A549 (cell line): ENCODE measurements around the gene NEDD4L. TPM values are rescaled to one million over a fixed set of nuclear protein-coding genes. Genes with fewer than 3 reads are reported as not detected.

ENCODE experiments used
- ATAC-seq, 2 experiments: fragments of 200-7000 bp in 1 of 2; fragments of >200 bp in 1 of 2; cut with Nextera tagmentation in 1 of 2; cut with Tn5 transposase in 1 of 2; 3 replicates each; pipeline versions ENCODE4 v1.8.0 to v1.9.1; 2018 to 2020; ENCODE audit warnings: mild to moderate bottlenecking in 1 of 2, moderate library complexity in 1 of 2
- CTCF ChIA-PET: fragments of 300-600 bp; sonication (Branson Sonifier 250); formaldehyde crosslinking; extraction: SDS; loops from one replicate; lab custom pipeline; 2021; ENCODE audit warnings: antibody characterized with exemption, inconsistent platforms; lab: Yijun Ruan, JAX
- POLR2A ChIA-PET: fragments of 350-600 bp; formaldehyde crosslinking; extraction: SDS; loops from one replicate; lab custom pipeline; 2021; ENCODE audit warnings: antibody characterized with exemption, inconsistent platforms; lab: Yijun Ruan, JAX
- DNase-seq, 2 experiments: peaks; one replicate each; pipeline versions ENCODE4 v3.0.0 to v3.0.0-alpha.2; 2011 to 2016; ENCODE audit warnings: low read depth in 1 of 2, low spot score in 1 of 2
- FAIRE-seq: peaks from 2 replicates; lab custom pipeline; 2011; peaks lifted over from hg19 to GRCh38; lab: Jason Lieb, UNC
- H3K27ac ChIP-seq, 2 experiments: fragments of >200 bp; sonication (Bioruptor Twin); formaldehyde crosslinking; 3 replicates each; pipeline ENCODE4 v1.5.1; 2016 to 2017
- H3K4me1 ChIP-seq: fragments of >200 bp; sonication (Bioruptor Twin); formaldehyde crosslinking; 3 replicates; pipeline ENCODE4 v1.6.1; 2016
- H3K4me2 ChIP-seq: fragments of >200 bp; sonication (Bioruptor Twin); formaldehyde crosslinking; 3 replicates; pipeline ENCODE4 v1.6.1; 2016
- H3K4me3 ChIP-seq: fragments of >200 bp; sonication (Bioruptor Twin); formaldehyde crosslinking; 3 replicates; pipeline ENCODE4 v1.5.1; 2016
- H3K9me3 ChIP-seq: fragments of >200 bp; sonication (Bioruptor Twin); formaldehyde crosslinking; 3 replicates; pipeline ENCODE4 v1.6.1; 2016
- CEBPB ChIP-seq, 2 experiments: fragments of >200 bp in 1 of 2; sonication (Bioruptor Twin) in 1 of 2; formaldehyde crosslinking in 1 of 2; IDR thresholded peaks; 2 replicates each; pipeline ENCODE4 v1.6.1; 2012 to 2016
- CHD2 ChIP-seq: fragments of 150-350 bp; IDR thresholded peaks from 2 replicates; pipeline ENCODE4 v1.6.1; 2014; ENCODE audit warnings: low read length; ENCODE audit not compliant: partially characterized antibody
- CHD4 ChIP-seq: fragments of 200-600 bp; sonication (generic); IDR thresholded peaks from 2 replicates; pipeline ENCODE4 v1.6.1; 2016; ENCODE audit warnings: antibody characterized with exemption, mild to moderate bottlenecking, borderline replicate concordance
- E2F6 ChIP-seq: IDR thresholded peaks from 2 replicates; pipeline ENCODE4 v1.6.1; 2012; ENCODE audit warnings: low read depth, borderline replicate concordance
- FOSL2 ChIP-seq, 2 experiments: fragments of 450-650 bp in 1 of 2; fragments of >200 bp in 1 of 2; sonication (Bioruptor Twin) in 1 of 2; formaldehyde crosslinking; IDR thresholded peaks; 2 replicates each; pipeline versions ENCODE4 v1.5.0 to v1.6.1; 2016 to 2020; ENCODE audit warnings: mild to moderate bottlenecking in 1 of 2, moderate library complexity in 1 of 2
- GATA3 ChIP-seq: IDR thresholded peaks from 2 replicates; pipeline ENCODE4 v1.6.1; 2012; ENCODE audit warnings: borderline replicate concordance
- HDAC2 ChIP-seq: fragments of 200-600 bp; sonication (generic); IDR thresholded peaks from 2 replicates; pipeline ENCODE4 v1.6.1; 2016
- HOXB13 ChIP-seq: fragments of 250-450 bp; sonication (Bioruptor Pico); IDR thresholded peaks from 2 replicates; pipeline ENCODE4 v1.5.0; 2020; ENCODE audit warnings: low read depth, mild to moderate bottlenecking, moderate library complexity
- MAFK ChIP-seq: fragments of 450-650 bp; IDR thresholded peaks from 2 replicates; pipeline ENCODE4 v1.6.1; 2014; ENCODE audit not compliant: partially characterized antibody
- MAX ChIP-seq: IDR thresholded peaks from 2 replicates; pipeline ENCODE4 v1.6.1; 2012
- MAZ ChIP-seq: fragments of 150-350 bp; IDR thresholded peaks from 2 replicates; pipeline ENCODE4 v1.6.1; 2014; ENCODE audit warnings: antibody characterized with exemption, low read depth, low read length, borderline replicate concordance
- POLR2AphosphoS2 ChIP-seq: conservative IDR thresholded peaks from 2 replicates; pipeline ENCODE4 v1.6.1; 2012; ENCODE audit warnings: low read length, improper control_type of control experiment, inconsistent platforms
- RAD21 ChIP-seq, 2 experiments: fragments of >200 bp in 1 of 2; sonication (Bioruptor Twin) in 1 of 2; formaldehyde crosslinking in 1 of 2; IDR thresholded peaks in 1 of 2; conservative IDR thresholded peaks in 1 of 2; 2 replicates in 1 of 2; 3 replicates in 1 of 2; pipeline ENCODE4 v1.6.1; 2012 to 2018; ENCODE audit warnings: inconsistent platforms in 1 of 2
- RARB ChIP-seq: fragments of 250-450 bp; sonication (Bioruptor Pico); IDR thresholded peaks from 2 replicates; pipeline ENCODE4 v1.8.0; 2021; ENCODE audit warnings: mild to moderate bottlenecking, moderate library complexity
- SMC3 ChIP-seq: fragments of >200 bp; sonication (Bioruptor Twin); formaldehyde crosslinking; IDR thresholded peaks from 3 replicates; pipeline ENCODE4 v1.6.1; 2018; ENCODE audit warnings: inconsistent platforms
- SREBF2 ChIP-seq: fragments of 450-650 bp; IDR thresholded peaks from 2 replicates; pipeline ENCODE4 v1.6.1; 2014; ENCODE audit warnings: mild to moderate bottlenecking, moderate library complexity
- WGBS: methylation state at CpG from one replicate; pipeline ENCODE4 v1.1.6; 2017; ENCODE audit errors: missing lambda C conversion rate; 5-methylcytosine and 5-hydroxymethylcytosine counted together
- polyA plus RNA-seq, 4 experiments: library from polyadenylated mRNA; depleted of rRNA in 3 of 4; stranded (reverse); fragments of >200 nt; fragmentation: RNase III in 1 of 4; extraction: RNeasy Plus Mini Kit Qiagen cat#74134 plus additional on column Dnase treatment in 1 of 4; gene quantifications; 2 replicates in 3 of 4; 3 replicates in 1 of 4; pipeline ENCODE4 v1.2.3, GENCODE V29; 2011 to 2017
- TF ChIP-seq, protein P1 (sequence below): fragments of 200-600 bp; sonication (generic); IDR thresholded peaks from 2 replicates; pipeline ENCODE4 v1.6.1; 2016; ENCODE audit warnings: antibody characterized with exemption, mild to moderate bottlenecking, moderate library complexity
- TF ChIP-seq, protein P2 (sequence below): fragments of 250-450 bp; sonication (Bioruptor Pico); IDR thresholded peaks from 2 replicates; pipeline ENCODE4 v1.5.0; 2021; ENCODE audit warnings: mild to moderate bottlenecking, moderate library complexity, borderline replicate concordance
- TF ChIP-seq, protein P3 (sequence below): fragments of >200 bp; sonication (Bioruptor Twin); formaldehyde crosslinking; IDR thresholded peaks from 2 replicates; pipeline ENCODE4 v1.6.1; 2016

NEDD4L gene
- polyA plus RNA-seq, 2 of the 4 experiments (the other 2 are of a cell fraction): 18.0 to 36.5 TPM

GRCh38 chr18:58013241-58014211 is 30.5 kb upstream of the NEDD4L start (continued):
- TF ChIP-seq MAX: peak; percentile 72; the same call in 1 of the 2 replicates
- TF ChIP-seq, all 56 proteins: peak for 12

- Histone ChIP-seq H3K4me3 (no peak overlapping the region), H3K27ac (peak overlapping the region; percentile 72 to 88; a peak in 5 of 6 replicates), H3K4me2 (no peak overlapping the region), H3K4me1 (peaks cover 38% of the 10 kb centered on the region), H3K9me3 (peaks cover 5% of the 10 kb centered on the region; the same call in 2 of the 3 replicates)
- DNase-seq: no peak
- POLR2A ChIA-PET: no interaction called here
- FAIRE-seq: no peak
- 87% methylated on average over 13 of the region's 13 CpGs for WGBS
- ATAC-seq: no peak
- CTCF ChIA-PET: interaction anchor here (0.9 to 1.5 kb wide), 3 partner anchors 28 to 107 kb away, joined by 3 to 5 read pairs (median 3); partner anchors contain the start of gene NEDD4L
- TF ChIP-seq MAZ (no peak), FOSL2 (IDR thresholded peaks at IDR 0.05) (no peak), FOSL2 (CRISPR knock-in tag; IDR thresholded peaks at IDR 0.05) (no peak), CEBPB (IDR thresholded peaks at IDR 0.05) (no peak), E2F6 (no peak), SMC3 (no peak), MAFK (no peak), POLR2AphosphoS2 (no peak), HOXB13 (no peak), HDAC2 (no peak), RAD21 (conservative IDR thresholded peaks at IDR 0.05 in 1 of 2, IDR thresholded peaks at IDR 0.05 in 1 of 2) (no peak), SREBF2 (no peak), RARB (CRISPR knock-in tag) (no peak), CHD2 (no peak), MAX (no peak), GATA3 (no peak), CHD4 (no peak)
- TF ChIP-seq, protein P1, sequence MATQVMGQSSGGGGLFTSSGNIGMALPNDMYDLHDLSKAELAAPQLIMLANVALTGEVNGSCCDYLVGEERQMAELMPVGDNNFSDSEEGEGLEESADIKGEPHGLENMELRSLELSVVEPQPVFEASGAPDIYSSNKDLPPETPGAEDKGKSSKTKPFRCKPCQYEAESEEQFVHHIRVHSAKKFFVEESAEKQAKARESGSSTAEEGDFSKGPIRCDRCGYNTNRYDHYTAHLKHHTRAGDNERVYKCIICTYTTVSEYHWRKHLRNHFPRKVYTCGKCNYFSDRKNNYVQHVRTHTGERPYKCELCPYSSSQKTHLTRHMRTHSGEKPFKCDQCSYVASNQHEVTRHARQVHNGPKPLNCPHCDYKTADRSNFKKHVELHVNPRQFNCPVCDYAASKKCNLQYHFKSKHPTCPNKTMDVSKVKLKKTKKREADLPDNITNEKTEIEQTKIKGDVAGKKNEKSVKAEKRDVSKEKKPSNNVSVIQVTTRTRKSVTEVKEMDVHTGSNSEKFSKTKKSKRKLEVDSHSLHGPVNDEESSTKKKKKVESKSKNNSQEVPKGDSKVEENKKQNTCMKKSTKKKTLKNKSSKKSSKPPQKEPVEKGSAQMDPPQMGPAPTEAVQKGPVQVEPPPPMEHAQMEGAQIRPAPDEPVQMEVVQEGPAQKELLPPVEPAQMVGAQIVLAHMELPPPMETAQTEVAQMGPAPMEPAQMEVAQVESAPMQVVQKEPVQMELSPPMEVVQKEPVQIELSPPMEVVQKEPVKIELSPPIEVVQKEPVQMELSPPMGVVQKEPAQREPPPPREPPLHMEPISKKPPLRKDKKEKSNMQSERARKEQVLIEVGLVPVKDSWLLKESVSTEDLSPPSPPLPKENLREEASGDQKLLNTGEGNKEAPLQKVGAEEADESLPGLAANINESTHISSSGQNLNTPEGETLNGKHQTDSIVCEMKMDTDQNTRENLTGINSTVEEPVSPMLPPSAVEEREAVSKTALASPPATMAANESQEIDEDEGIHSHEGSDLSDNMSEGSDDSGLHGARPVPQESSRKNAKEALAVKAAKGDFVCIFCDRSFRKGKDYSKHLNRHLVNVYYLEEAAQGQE: no peak
- TF ChIP-seq, protein P2, sequence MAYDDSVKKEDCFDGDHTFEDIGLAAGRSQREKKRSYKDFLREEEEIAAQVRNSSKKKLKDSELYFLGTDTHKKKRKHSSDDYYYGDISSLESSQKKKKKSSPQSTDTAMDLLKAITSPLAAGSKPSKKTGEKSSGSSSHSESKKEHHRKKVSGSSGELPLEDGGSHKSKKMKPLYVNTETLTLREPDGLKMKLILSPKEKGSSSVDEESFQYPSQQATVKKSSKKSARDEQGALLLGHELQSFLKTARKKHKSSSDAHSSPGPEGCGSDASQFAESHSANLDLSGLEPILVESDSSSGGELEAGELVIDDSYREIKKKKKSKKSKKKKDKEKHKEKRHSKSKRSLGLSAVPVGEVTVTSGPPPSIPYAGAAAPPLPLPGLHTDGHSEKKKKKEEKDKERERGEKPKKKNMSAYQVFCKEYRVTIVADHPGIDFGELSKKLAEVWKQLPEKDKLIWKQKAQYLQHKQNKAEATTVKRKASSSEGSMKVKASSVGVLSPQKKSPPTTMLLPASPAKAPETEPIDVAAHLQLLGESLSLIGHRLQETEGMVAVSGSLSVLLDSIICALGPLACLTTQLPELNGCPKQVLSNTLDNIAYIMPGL (CRISPR knock-in tag): no peak
- TF ChIP-seq, protein P3, sequence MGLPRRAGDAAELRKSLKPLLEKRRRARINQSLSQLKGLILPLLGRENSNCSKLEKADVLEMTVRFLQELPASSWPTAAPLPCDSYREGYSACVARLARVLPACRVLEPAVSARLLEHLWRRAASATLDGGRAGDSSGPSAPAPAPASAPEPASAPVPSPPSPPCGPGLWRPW: no peak
Measured at GRCh38 chr18:58015065-58015780, 28.8 kb upstream of the NEDD4L start.
